Measurements from ENCODE around the gene PHETA2.
A peak's percentile ranks its signal among the peaks of the same experiment; 100 is the strongest.

Gene PHETA2

GRCh38 chr22:42074132-42074811 lies at the start of gene PHETA2:
TSS of gene PHETA2 (plus strand) at chr22:42074248. CDS start at chr22:42077294, 3,046 bp downstream.
- peak; percentile 65 for DNase-seq

GRCh38 chr22:42025421-42025820 lies 48.6 kb upstream of the PHETA2 start:
- no peak for DNase-seq

GRCh38 chr22:42026705-42027104 lies 47.3 kb upstream of the PHETA2 start:
- no peak for DNase-seq

GRCh38 chr22:42033263-42034181 lies 40.5 kb upstream of the PHETA2 start:
- no peak for DNase-seq

GRCh38 chr22:42035256-42035655 lies 38.8 kb upstream of the PHETA2 start:
- DNase-seq: no peak

GRCh38 chr22:42039271-42039670 lies 34.8 kb upstream of the PHETA2 start:
- DNase-seq: no peak

- no peak for DNase-seq
These were observed 32.3 kb upstream of the PHETA2 start for GRCh38 chr22:42041784-42042183.

- no peak for DNase-seq
These were observed 23.3 kb upstream of the PHETA2 start for GRCh38 chr22:42050641-42051180.

- DNase-seq: no peak
These were observed 21.3 kb upstream of the PHETA2 start for GRCh38 chr22:42052765-42053164.

GRCh38 chr22:42056757-42057511 lies 17.1 kb upstream of the PHETA2 start:
- no peak for DNase-seq

GRCh38 chr22:42060489-42060888 lies 13.6 kb upstream of the PHETA2 start:
- DNase-seq: no peak

GRCh38 chr22:42061041-42061440 lies 13.0 kb upstream of the PHETA2 start:
- no peak for DNase-seq

- DNase-seq: no peak
These were observed 11.4 kb upstream of the PHETA2 start for GRCh38 chr22:42062506-42063170.

- DNase-seq: no peak
These were observed 9.4 kb upstream of the PHETA2 start for GRCh38 chr22:42064629-42065028.

- no peak for DNase-seq
These were observed 8.5 kb upstream of the PHETA2 start for GRCh38 chr22:42065438-42066125.

GRCh38 chr22:42066126-42066761 lies 7.8 kb upstream of the PHETA2 start:
- DNase-seq: no peak

GRCh38 chr22:42066937-42067336 lies 7.1 kb upstream of the PHETA2 start:
- DNase-seq: no peak

- DNase-seq: no peak
These were observed 6.3 kb upstream of the PHETA2 start for GRCh38 chr22:42067671-42068251.

GRCh38 chr22:42068291-42068690 lies 5.8 kb upstream of the PHETA2 start:
- no peak for DNase-seq

GRCh38 chr22:42069801-42070516 lies 4.1 kb upstream of the PHETA2 start:
- DNase-seq: no peak

All from activated T-cell treated with anti-CD3 and anti-CD28 coated beads, Interleukin-2, amount 50 U/mL, for 1 hour (primary cell).